ENCODE measurements around the gene DDX59. TPM values are rescaled to one million over a fixed set of nuclear protein-coding genes. Genes with fewer than 3 reads are reported as not detected.
A peak's percentile ranks its signal among the peaks of the same experiment; 100 is the strongest.

The DDX59 gene
- 16.7 TPM for total RNA-seq

- H3K4me1 ChIP-seq (ENCODE audit: insufficient read depth, low read length), result peaks cover 24% of the 10 kb centered on the region
Measured at GRCh38 chr1:200669314-200670241, at the start of gene DDX59. TSS of gene DDX59 (minus strand) at chr1:200669907. CDS start at chr1:200666740, 3,167 bp downstream.

GRCh38 chr1:200714504-200715187, 44.9 kb upstream of the DDX59 start:
- Histone ChIP-seq H3K4me3 (ENCODE audit: low read length) (no peak overlapping the region), H3K27me3 (ENCODE audit: insufficient read depth, low read length) (peaks cover 3% of the 10 kb centered on the region), H3K9me3 (ENCODE audit: low read depth, low read length) (no peaks in the 10 kb centered on the region), H3K4me1 (ENCODE audit: insufficient read depth, low read length) (no peaks in the 10 kb centered on the region)

More at GRCh38 chr1:200669314-200670241, at the start of gene DDX59:
- Histone ChIP-seq H3K4me3 (ENCODE audit: low read length) (peak within 1 kb of the TSS; percentile 94), H3K9me3 (ENCODE audit: low read depth, low read length) (no peaks in the 10 kb centered on the region), H3K27me3 (ENCODE audit: insufficient read depth, low read length) (no peaks in the 10 kb centered on the region)

DNA sequence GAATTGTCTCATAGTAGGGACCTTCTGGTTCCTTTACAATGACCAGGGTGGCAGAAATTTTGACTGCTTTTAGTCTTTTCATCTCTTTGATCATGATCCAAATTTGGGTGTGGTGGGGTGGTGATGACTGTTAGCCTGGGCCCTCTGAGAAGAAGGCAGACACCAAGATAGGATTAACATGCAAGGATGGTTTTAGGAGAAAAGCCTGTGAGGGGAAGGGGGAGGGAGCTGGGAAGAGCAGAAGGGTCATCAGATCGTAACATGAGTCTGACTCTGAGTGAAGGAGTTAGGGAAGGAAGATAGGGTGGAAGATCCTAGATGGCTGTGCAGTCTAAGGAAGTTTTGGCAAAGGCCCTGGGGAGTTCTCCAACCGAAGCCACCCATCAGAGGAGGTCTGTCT, 40.5 kb upstream of the DDX59 start:
- H3K4me3 ChIP-seq (ENCODE audit: low read length), result no peak overlapping the region
- H3K9me3 ChIP-seq (ENCODE audit: low read depth, low read length), result no peaks in the 10 kb centered on the region
- H3K27me3 ChIP-seq (ENCODE audit: insufficient read depth, low read length), result no peaks in the 10 kb centered on the region
- H3K4me1 ChIP-seq (ENCODE audit: insufficient read depth, low read length), result no peaks in the 10 kb centered on the region

DNA sequence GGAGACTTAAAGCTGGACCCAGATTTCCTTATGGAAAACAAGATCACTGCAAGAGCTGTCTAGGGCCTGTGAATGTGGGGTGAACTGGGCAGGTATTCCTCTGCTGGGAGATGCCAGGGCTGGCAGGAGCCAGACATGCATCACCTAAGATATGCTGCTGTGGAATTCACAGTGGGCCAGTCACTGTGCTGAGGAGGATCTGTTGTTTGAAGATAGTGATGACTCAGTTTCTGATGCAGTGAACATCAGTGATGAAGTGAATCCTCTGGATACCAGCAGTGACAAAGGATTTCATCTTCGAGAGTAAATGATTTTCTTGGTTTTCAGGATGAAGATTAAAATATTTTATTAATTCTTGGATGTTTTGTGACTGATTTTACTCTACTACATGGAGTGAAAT, 39.1 kb upstream of the DDX59 start:
- H3K27me3 ChIP-seq (ENCODE audit: insufficient read depth, low read length), result no peaks in the 10 kb centered on the region
- no peaks in the 10 kb centered on the region for H3K4me1 ChIP-seq (ENCODE audit: insufficient read depth, low read length)
- no peaks in the 10 kb centered on the region for H3K9me3 ChIP-seq (ENCODE audit: low read depth, low read length)
- H3K4me3 ChIP-seq (ENCODE audit: low read length), result no peak overlapping the region

GRCh38 chr1:200708161-200708560, 38.5 kb upstream of the DDX59 start:
- Histone ChIP-seq H3K4me3 (ENCODE audit: low read length) (no peak overlapping the region), H3K27me3 (ENCODE audit: insufficient read depth, low read length) (no peaks in the 10 kb centered on the region), H3K4me1 (ENCODE audit: insufficient read depth, low read length) (no peaks in the 10 kb centered on the region), H3K9me3 (ENCODE audit: low read depth, low read length) (no peaks in the 10 kb centered on the region)

DNA sequence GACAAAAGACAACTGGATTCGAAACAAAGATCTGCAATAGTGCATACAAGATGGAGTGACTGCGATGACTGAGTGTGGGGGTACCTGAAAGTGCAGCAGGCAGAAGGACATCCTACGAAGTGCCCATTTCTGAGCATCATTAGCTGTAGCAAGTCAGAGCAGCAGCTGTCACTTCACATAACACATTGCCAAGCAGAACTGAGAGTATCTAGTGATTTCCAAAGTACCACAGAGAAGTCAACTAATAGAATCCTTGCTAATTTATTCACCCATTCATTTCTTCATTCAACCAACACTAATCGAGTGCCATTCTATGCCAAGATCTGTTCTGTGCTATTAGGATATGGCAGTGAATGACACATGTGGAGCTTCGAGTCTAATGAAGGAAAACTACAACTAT, 37.4 kb upstream of the DDX59 start:
- Histone ChIP-seq H3K9me3 (ENCODE audit: low read depth, low read length) (no peaks in the 10 kb centered on the region), H3K4me1 (ENCODE audit: insufficient read depth, low read length) (no peaks in the 10 kb centered on the region), H3K4me3 (ENCODE audit: low read length) (no peak overlapping the region), H3K27me3 (ENCODE audit: insufficient read depth, low read length) (no peaks in the 10 kb centered on the region)

- Histone ChIP-seq H3K4me1 (ENCODE audit: insufficient read depth, low read length) (no peaks in the 10 kb centered on the region), H3K9me3 (ENCODE audit: low read depth, low read length) (no peaks in the 10 kb centered on the region), H3K27me3 (ENCODE audit: insufficient read depth, low read length) (no peaks in the 10 kb centered on the region), H3K4me3 (ENCODE audit: low read length) (no peak overlapping the region)
Measured at GRCh38 chr1:200706111-200706814, 36.6 kb upstream of the DDX59 start.

DNA sequence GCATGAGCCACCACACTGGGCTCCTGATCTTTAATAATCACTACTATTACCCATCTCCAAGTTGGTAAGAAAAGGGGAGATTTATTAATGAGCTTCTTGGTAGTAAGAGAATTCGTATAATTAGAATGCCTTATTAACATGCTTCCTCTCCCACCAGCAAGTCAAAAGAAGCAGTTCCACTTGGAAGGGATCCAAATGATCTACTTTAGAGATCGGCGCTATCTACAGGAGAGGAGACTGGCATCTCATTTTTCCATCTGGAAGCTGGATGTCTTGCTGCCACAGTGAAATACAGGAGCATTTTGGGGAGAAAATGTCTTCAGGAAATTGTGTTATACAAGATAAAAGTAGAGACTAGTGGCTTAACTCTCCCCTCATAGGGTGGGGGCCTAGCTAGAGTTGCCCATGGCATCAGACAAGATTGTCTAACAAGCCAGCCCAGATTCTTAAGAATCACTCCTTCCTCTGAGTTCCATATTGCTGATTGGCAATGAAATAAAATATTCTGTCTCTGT, 35.3 kb upstream of the DDX59 start:
- Histone ChIP-seq H3K4me3 (ENCODE audit: low read length) (no peak overlapping the region), H3K27me3 (ENCODE audit: insufficient read depth, low read length) (no peaks in the 10 kb centered on the region), H3K4me1 (ENCODE audit: insufficient read depth, low read length) (no peaks in the 10 kb centered on the region), H3K9me3 (ENCODE audit: low read depth, low read length) (no peaks in the 10 kb centered on the region)

DNA sequence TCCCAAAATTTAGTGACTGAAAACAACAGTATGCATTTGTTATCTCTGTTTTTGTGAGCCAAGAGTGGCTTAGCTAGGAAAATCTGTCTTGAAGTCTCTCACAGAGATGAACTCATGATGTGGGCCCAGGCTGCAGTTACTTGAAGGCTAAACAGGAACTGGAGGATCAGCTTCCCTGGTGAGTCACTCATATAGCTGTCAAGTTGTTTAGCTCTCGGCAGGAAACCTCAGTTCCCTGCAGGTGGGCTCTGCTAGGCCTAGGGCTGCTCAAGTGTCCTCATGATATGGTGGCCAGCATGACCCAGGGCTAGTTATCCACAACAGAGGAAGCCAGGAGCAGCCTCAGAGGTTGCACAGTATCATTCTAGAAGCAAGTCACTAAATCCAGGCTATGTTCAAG, 30.2 kb upstream of the DDX59 start:
- Histone ChIP-seq H3K4me3 (ENCODE audit: low read length) (no peak overlapping the region), H3K9me3 (ENCODE audit: low read depth, low read length) (no peaks in the 10 kb centered on the region), H3K27me3 (ENCODE audit: insufficient read depth, low read length) (no peaks in the 10 kb centered on the region), H3K4me1 (ENCODE audit: insufficient read depth, low read length) (no peaks in the 10 kb centered on the region)

GRCh38 chr1:200694738-200695137, 25.0 kb upstream of the DDX59 start:
- Histone ChIP-seq H3K9me3 (ENCODE audit: low read depth, low read length) (no peaks in the 10 kb centered on the region), H3K4me1 (ENCODE audit: insufficient read depth, low read length) (no peaks in the 10 kb centered on the region), H3K4me3 (ENCODE audit: low read length) (no peak overlapping the region), H3K27me3 (ENCODE audit: insufficient read depth, low read length) (no peaks in the 10 kb centered on the region)

- H3K4me3 ChIP-seq (ENCODE audit: low read length), result no peak overlapping the region
- H3K4me1 ChIP-seq (ENCODE audit: insufficient read depth, low read length), result no peaks in the 10 kb centered on the region
- H3K9me3 ChIP-seq (ENCODE audit: low read depth, low read length), result no peaks in the 10 kb centered on the region
- no peaks in the 10 kb centered on the region for H3K27me3 ChIP-seq (ENCODE audit: insufficient read depth, low read length)
Measured at GRCh38 chr1:200693327-200693726, 23.6 kb upstream of the DDX59 start.

DNA sequence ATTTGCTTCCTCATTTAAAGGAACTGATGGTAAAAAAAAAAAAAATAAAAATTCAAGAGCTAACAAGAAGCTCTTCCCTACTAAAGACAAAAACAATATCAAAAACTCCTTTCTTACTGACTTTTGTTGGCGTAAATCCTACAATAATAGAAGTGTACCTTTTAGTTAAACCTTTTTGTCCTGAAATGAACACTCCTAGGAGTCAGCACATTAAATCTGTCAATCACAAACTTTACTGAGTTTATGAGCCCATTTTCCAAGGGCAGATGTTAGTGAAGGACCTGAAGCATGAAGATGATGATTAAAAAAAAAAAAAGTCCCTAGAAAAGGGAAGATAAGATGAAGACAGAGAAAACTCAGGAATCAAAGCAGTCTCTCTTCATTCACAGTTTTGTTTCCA, 22.6 kb upstream of the DDX59 start:
- H3K4me1 ChIP-seq (ENCODE audit: insufficient read depth, low read length), result no peaks in the 10 kb centered on the region
- no peak overlapping the region for H3K4me3 ChIP-seq (ENCODE audit: low read length)
- no peaks in the 10 kb centered on the region for H3K27me3 ChIP-seq (ENCODE audit: insufficient read depth, low read length)
- H3K9me3 ChIP-seq (ENCODE audit: low read depth, low read length), result no peaks in the 10 kb centered on the region

DNA sequence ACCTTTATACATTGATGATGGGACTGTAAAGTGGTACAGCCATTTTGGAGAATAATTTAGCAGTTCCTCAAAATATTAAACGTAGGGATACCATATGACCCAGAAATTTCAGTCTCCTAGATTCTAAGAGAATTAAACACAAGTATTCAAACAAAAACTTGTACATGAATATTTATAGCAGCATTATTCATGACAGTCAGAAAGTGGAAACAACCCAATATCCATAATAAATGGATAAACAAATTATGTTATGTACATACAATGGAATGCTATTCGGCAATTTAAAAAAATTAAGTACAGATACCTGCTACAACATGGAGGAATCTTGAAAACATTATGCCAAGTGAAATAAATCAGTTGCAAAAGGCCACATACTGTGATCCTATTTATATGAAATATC, 16.9 kb upstream of the DDX59 start:
- Histone ChIP-seq H3K27me3 (ENCODE audit: insufficient read depth, low read length) (no peaks in the 10 kb centered on the region), H3K4me3 (ENCODE audit: low read length) (no peak overlapping the region), H3K9me3 (ENCODE audit: low read depth, low read length) (no peaks in the 10 kb centered on the region), H3K4me1 (ENCODE audit: insufficient read depth, low read length) (no peaks in the 10 kb centered on the region)

- H3K27me3 ChIP-seq (ENCODE audit: insufficient read depth, low read length), result no peaks in the 10 kb centered on the region
- no peaks in the 10 kb centered on the region for H3K4me1 ChIP-seq (ENCODE audit: insufficient read depth, low read length)
- no peak overlapping the region for H3K4me3 ChIP-seq (ENCODE audit: low read length)
- no peaks in the 10 kb centered on the region for H3K9me3 ChIP-seq (ENCODE audit: low read depth, low read length)
Measured at GRCh38 chr1:200684015-200684414, 14.3 kb upstream of the DDX59 start.

DNA sequence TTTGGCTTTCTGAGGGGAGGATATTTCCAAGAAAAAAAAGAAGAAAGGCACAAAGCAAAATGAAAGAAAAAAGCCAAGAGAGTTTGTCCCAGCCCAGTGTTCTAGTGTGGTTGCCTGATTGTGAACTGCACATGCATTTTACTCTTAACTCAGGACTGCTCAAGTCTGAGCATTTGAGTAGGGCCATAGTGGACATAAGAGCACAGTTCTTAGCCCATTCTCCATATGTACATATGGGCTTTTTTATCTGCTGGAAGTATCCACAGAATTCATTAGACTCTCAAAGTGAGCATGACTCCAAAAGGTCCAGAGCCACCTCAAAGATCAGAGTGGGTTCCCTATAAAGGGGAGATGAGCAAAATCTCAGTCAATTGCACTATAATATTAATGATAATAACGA, 13.6 kb upstream of the DDX59 start:
- no peaks in the 10 kb centered on the region for H3K4me1 ChIP-seq (ENCODE audit: insufficient read depth, low read length)
- no peaks in the 10 kb centered on the region for H3K27me3 ChIP-seq (ENCODE audit: insufficient read depth, low read length)
- no peaks in the 10 kb centered on the region for H3K9me3 ChIP-seq (ENCODE audit: low read depth, low read length)
- H3K4me3 ChIP-seq (ENCODE audit: low read length), result no peak overlapping the region
